GM12878 (cell line): Measurements from ENCODE around the gene VWA3B.

Experiments
- NBN ChIP-seq: fragments of 450-650 bp; IDR thresholded peaks from 2 replicates; pipeline ENCODE4 v1.6.1; 2016
- POLR2A ChIP-seq: IDR thresholded peaks from 2 replicates; pipeline ENCODE4 v1.6.1; 2011; ENCODE audit warnings: low read depth, mild to moderate bottlenecking, low read length

- TF ChIP-seq NBN (no peak), POLR2A (no peak)
These were observed 50.2 kb downstream of the VWA3B start for GRCh38 chr2:98137196-98137595.
